GM19193 (cell line): ENCODE data around the gene PRSS3.

Experiments
- POLR2A ChIP-seq: IDR thresholded peaks from 4 replicates; pipeline ENCODE4 v1.6.1; 2011; ENCODE audit not compliant: insufficient read depth, insufficient read length; ENCODE audit errors: extremely low read depth

The PRSS3 gene

DNA sequence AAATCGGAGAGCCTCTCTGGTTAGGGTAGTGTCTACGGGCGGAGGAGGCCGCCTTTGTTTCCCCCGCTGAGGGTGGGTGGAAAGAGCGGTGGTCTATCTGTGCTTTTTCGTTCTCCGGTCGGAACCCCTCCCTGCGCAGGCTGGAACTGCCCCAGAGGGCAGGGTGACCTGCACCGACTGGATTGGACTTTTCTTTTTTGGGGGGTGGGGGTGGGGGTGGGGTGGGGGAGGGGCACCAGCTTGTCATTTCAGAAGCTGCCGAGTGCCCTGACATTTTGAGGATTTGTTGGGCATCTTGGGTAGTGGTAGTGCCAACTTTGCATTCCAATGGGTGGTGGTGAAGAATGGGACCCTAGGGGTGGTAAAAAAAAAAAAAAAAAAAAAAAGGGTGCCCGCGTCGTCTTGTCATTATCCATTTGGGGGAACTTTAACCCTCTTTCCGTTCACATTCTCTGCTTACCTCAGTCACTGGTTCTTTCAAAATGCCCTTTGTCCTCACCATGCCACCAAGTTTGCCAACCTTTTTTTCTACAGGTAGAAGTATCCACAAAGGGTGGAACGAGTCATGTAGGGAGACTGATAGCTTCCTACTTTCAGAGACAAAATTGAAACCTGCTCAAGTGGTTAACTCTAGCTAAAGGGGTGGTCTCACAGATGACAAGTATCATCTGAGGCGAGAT, 22.9 kb downstream of the PRSS3 start:
- peak; percentile 12 for TF ChIP-seq POLR2A

DNA sequence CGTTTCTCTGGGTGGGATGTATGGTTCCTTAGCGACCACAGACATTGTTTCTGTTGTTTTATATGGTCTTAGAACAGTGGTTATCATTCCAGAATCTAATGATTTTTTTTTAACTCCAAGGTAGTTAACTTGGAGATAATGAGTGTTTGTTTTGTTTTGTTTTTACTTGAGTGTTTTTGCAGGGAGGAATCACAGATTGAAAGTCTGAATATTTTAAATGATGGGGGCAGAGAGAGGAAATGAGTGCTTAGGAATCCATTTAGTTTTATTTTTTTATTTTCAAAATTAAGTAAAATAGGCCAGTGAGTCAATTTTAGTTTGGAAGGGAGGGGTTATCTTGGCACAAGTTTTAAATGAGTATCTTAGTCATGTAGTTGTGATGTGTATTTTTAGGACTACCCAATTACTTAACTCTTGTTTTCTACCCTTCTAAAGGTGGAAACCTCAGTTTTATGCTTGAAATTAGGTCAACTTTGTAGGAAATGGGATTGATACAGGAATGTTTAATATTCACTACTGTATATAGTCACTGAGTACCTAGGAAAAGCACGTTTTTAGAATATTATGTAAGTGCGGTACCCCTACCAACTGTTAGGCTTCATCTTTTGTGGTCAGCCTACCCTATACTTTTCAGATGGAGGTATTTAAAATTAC, 23.6 kb downstream of the PRSS3 start:
- no peak for TF ChIP-seq POLR2A

DNA sequence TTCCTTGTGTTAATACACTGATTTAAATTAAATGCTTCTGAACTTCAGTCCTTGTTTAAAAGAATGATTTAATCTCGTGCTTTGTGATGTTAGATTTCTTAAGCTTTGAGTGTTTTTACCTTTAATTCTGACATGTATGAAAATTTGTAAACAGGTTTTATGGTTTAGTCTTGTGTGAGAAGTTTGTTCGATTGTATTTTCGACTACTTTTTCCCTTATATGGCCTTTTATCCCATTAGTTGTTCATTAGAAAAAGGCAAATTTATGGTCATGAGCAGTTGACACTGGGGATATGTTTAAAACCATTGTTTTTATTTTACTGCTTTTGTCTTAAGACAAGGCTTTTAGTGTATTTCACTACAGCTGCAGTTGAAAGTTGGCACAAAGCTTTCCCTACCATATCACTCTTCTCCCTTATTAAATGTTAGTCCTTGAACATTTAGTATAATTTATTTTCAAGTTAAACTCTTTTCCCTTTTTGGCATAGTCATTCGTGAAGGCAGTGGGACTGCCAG, 24.9 kb downstream of the PRSS3 start:
- no peak for TF ChIP-seq POLR2A

DNA sequence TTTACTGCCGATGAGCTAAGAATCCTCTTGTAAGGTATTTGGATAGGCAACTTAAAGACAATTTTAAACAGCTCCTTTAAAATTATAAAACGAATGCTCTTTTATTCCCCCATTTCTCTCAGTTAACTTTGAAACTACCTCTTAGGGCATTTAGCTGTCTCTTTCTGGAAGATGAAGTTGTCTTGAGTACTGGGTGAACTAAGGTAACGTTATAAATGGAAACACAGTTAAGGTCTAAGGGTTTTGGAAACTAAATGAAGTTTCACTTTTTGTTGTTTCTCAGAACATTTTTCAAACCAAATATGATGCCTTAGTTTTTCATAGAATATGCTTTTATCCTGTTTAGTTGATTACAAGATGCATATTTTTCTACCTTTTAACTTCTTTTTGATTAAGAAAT, 28.4 kb downstream of the PRSS3 start:
- no peak for TF ChIP-seq POLR2A

DNA sequence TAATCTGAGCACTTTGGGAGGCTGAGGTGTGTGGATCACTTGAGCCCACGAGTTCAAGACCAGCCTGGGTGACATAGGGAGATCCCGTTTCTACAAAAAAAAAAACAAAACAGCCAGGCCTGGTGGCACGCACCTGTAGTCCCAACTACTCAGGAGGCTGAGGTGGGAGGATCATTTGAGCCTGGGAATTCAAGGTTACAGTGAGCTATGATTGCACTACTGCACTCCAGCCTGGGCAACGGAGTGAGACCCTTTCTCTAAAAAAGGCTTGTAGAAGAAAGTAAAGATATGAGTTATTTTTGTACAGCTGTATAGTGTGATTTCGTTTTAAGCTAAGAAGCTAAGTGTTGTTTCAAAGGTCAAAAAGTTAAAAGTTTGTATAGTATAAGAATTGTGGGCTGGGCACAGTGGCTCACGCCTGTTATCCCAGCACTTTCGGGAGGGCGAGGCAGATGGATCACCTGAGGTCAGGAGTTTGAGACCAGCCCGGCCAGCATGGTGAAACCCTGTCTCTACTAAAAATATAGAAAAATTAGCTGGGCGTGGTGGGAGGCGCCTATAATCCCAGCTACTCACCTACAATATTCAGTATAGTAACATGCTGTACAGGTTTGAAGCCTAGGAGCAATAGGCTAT, 40.4 kb downstream of the PRSS3 start:
- TF ChIP-seq POLR2A: no peak

DNA sequence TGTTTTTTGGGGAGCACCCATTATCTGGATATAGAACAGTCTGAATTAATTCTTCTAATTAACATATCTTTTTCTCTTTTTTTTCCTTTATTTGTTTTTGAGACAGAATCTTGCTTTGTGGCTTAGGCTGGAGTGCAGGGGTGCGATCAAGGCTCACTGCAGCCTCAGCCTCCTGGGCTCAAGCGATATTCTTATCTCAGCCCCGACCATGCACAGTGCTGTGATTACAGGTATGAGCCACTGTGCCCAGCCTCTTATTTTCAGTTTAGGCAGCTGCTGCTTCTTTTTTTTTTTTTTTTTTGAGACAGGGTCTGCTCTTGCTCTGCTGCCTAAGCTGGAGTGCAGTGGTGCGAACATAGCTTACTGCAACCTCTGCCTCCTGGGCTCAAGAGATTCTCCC, 41.8 kb downstream of the PRSS3 start:
- TF ChIP-seq POLR2A: no peak

DNA sequence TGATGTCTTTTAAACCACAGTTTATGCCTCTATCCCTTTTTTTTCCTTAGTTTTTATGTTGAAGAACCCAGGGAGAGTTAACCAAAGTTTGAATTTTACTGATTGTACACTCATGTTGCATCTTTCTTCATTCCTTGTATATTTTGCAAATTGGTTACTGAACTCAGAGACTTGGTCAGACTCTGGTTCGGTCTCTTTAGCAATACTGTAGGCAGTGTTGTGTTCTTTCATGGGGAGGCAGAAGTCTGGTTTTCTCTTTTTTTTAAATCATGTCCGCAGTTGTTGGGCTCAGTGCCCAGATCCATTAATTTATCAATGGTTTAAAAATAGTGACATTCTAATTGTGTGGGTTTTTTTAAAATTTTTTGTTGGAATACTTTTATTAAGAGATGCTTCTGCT, 45.0 kb downstream of the PRSS3 start:
- TF ChIP-seq POLR2A: no peak

DNA sequence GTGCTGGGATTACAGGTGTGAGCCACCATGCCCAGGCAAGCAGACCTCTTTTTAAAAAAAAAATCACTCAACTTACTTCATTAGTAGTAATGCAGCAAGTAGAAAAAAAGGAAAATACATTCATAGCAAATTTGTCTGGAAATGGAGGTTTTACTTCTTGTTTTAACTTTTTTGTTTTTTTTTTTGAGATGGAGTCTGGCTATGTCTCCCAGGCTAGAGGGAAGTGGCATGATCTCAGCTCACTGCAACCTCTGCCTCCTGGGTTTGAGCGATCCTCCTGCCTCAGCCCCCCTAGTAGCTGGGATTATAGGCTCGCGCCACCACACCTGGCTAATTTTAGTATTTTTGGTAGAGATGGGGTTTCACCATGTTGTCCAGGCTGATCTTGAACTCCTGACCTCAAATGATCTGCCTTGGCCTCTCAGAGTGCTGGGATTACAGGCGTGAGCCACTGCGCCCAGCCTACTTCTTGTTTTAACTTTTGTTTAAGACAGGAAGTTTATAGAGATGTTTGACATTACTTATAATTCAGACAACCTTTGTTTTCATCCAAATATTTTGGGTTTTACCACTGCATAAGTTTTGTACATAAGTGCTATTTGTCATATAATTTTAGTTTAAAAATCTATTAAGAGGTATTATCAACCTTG, 48.1 kb downstream of the PRSS3 start:
- no peak for TF ChIP-seq POLR2A

DNA sequence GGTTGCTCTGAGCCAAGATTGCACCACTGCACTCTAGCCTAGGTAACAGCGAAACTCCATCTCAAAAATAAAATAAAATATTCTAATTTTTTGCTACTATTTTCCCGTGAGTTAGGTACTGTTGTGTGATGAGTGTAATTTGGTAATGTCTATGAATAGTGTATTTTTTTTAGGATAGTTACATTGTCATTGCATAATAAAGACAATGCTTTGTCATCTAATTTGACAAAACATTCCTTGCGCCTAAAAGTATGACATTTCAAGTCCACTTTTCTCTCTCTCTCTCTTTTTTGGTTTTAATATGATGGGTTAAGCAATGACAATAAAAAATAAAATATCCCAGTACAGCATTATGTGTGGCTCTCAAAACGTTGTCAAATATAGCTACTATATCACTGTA, 50.9 kb downstream of the PRSS3 start:
- no peak for TF ChIP-seq POLR2A
